Measurements from ENCODE around the gene ANKRD39.
"Not testable (repeated sequence)": the region's sequence is repeated elsewhere in the genome, so short reads cannot be mapped to it uniquely, and the experiment has no call there.

- TF ChIP-seq, protein P1, sequence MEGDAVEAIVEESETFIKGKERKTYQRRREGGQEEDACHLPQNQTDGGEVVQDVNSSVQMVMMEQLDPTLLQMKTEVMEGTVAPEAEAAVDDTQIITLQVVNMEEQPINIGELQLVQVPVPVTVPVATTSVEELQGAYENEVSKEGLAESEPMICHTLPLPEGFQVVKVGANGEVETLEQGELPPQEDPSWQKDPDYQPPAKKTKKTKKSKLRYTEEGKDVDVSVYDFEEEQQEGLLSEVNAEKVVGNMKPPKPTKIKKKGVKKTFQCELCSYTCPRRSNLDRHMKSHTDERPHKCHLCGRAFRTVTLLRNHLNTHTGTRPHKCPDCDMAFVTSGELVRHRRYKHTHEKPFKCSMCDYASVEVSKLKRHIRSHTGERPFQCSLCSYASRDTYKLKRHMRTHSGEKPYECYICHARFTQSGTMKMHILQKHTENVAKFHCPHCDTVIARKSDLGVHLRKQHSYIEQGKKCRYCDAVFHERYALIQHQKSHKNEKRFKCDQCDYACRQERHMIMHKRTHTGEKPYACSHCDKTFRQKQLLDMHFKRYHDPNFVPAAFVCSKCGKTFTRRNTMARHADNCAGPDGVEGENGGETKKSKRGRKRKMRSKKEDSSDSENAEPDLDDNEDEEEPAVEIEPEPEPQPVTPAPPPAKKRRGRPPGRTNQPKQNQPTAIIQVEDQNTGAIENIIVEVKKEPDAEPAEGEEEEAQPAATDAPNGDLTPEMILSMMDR (conservative IDR thresholded peaks at IDR 0.05; ENCODE audit: low read depth, low read length): not testable (repeated sequence)
- not testable (repeated sequence) for TF ChIP-seq EZH2 (IDR thresholded peaks at IDR 0.05; ENCODE audit: borderline replicate concordance, low read depth, low read length, poor library complexity, severe bottlenecking)
These were observed 31.7 kb upstream of the ANKRD39 start for GRCh38 chr2:96889502-96889901.

All from A673 (cell line).